Epithelial cell of esophagus (primary cell): ENCODE results near the gene LCOR.

Experiments
- DNase-seq: peaks from one replicate; pipeline ENCODE4 v3.0.0; 2010; ENCODE audit warnings: low read depth
- H3K4me3 ChIP-seq: 2 replicates; pipeline ENCODE4 v1.5.1; 2011; ENCODE audit warnings: mild to moderate bottlenecking, low read length, control low read depth
- TF ChIP-seq, protein P1 (sequence below): IDR thresholded peaks from 2 replicates; pipeline ENCODE4 v1.5.1; 2011; ENCODE audit warnings: low read depth, mild to moderate bottlenecking, low read length, control low read depth, inconsistent platforms; ENCODE audit not compliant: insufficient read depth; ENCODE audit errors: missing control alignments

Gene LCOR

GRCh38 chr10:96982149-96982930 is 150.2 kb downstream of the LCOR start:
- TF ChIP-seq, protein P1, sequence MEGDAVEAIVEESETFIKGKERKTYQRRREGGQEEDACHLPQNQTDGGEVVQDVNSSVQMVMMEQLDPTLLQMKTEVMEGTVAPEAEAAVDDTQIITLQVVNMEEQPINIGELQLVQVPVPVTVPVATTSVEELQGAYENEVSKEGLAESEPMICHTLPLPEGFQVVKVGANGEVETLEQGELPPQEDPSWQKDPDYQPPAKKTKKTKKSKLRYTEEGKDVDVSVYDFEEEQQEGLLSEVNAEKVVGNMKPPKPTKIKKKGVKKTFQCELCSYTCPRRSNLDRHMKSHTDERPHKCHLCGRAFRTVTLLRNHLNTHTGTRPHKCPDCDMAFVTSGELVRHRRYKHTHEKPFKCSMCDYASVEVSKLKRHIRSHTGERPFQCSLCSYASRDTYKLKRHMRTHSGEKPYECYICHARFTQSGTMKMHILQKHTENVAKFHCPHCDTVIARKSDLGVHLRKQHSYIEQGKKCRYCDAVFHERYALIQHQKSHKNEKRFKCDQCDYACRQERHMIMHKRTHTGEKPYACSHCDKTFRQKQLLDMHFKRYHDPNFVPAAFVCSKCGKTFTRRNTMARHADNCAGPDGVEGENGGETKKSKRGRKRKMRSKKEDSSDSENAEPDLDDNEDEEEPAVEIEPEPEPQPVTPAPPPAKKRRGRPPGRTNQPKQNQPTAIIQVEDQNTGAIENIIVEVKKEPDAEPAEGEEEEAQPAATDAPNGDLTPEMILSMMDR = no peak

DNA sequence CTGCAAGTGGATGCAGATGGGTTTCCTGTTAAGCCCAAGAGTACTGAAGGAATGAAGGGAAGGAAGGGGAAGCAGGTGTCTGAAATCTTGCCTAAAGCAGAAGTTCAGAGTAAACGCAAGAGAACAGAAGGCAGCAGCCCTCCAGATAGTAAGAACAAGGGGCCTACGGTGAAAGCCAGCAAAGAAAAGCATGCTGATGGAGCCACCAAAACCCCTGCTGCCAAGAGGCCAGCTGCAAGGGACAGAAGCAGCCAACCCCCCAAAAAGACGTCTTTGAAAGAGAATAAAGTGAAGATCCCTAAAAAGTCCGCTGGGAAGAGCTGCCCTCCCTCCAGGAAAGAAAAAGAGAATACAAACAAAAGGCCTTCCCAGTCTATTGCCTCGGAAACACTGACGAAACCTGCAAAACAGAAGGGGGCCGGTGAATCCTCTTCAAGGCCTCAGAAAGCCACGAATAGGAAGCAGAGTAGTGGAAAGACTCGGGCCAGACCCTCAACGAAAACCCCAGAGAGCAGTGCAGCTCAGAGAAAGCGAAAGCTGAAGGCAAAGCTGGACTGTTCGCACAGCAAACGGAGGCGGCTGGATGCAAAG is 152.5 kb downstream of the LCOR start:
- TF ChIP-seq, protein P1 = no peak
- no peak for DNase-seq
- no peak overlapping the region for H3K4me3 ChIP-seq

More at GRCh38 chr10:96982149-96982930, 150.2 kb downstream of the LCOR start:
- no peak for DNase-seq
- no peak overlapping the region for H3K4me3 ChIP-seq

GRCh38 chr10:96986200-96986856 is 154.2 kb downstream of the LCOR start:
- no peak for DNase-seq
- no peak overlapping the region for H3K4me3 ChIP-seq
- TF ChIP-seq, protein P1 = no peak

- peak; percentile 50 for DNase-seq
- TF ChIP-seq, protein P1 = no peak
- no peak overlapping the region for H3K4me3 ChIP-seq
Observed at GRCh38 chr10:96987141-96987841, 155.2 kb downstream of the LCOR start.

DNA sequence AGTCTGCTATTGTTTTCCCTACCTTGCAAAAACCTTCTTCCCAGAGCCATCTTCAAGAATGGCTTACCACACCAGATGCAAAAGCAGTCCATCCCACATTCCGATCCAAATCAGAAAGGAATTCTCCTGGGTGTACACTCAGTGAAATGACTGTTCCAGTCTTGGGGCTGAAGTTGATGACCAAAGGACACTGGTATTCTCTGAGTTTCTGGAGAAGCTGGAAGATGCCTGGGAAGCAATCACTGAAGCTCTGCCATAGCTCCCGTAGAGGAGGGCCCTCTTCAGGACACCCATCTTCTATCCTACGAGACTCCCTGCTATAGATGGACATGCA is 155.7 kb downstream of the LCOR start:
- no peak overlapping the region for H3K4me3 ChIP-seq
- peak; percentile 22 for DNase-seq
- TF ChIP-seq, protein P1 = no peak

GRCh38 chr10:96988426-96988825 is 156.3 kb downstream of the LCOR start:
- H3K4me3 ChIP-seq = no peak overlapping the region
- no peak for DNase-seq
- TF ChIP-seq, protein P1 = no peak
